ENCODE data around the gene PGAP2.
A peak's percentile ranks its signal among the peaks of the same experiment; 100 is the strongest.
"Not testable (repeated sequence)": the region's sequence is repeated elsewhere in the genome, so short reads cannot be mapped to it uniquely, and the experiment has no call there.

Gene PGAP2

DNA sequence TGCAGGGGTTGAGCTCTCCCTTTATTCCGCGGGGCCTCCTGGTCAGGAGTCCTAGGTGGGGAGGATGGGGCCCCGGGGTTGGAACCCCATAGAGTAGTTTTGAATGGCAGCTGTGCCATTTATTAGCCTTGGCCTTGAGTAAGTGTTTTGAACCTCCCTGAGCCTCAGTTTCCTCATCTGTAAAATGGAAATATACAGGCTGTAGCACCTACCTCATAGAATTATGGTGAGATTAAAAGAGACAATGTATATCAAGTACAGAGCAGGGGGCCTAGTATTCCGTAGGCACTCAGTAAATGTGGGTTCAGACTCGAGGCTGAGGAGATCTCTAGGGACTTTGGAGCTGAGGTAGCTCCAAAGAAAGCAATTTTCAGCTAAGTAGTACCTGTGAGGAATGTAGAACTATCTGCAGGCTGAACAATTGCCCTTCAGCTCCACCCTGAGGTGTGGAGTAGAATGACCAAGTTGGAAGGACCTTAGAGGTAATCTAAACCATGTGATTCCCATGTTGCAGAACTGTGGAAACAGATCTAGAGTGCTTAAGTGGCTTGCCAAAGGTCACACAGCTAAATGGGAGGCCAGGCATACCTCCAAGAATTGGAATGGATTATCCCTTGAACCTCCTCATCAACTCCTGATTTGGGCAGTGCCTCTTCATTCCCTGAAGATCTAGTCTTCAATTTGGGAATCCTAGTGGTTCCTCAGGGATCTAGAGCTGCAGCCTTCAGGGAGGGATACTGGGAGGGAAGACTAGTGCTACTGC is 682 bp downstream of the PGAP2 start:
- DNase-seq = peak; percentile 60

DNA sequence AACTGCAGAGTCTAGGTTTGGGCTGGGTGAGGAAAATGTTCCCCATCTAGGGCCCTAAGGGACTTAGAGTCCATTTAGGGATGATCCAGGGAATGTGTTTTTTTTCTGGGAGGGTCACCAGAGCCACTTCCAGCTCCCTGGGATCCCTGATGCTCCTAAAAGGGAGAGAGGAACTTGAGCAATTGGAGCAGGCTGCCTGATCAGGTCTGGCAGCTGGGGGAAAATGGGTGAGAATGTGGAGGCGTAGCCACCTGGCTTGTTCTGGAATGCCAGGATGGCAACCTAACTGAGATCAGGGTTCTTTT is 1.2 kb downstream of the PGAP2 start:
- DNase-seq = no peak

DNA sequence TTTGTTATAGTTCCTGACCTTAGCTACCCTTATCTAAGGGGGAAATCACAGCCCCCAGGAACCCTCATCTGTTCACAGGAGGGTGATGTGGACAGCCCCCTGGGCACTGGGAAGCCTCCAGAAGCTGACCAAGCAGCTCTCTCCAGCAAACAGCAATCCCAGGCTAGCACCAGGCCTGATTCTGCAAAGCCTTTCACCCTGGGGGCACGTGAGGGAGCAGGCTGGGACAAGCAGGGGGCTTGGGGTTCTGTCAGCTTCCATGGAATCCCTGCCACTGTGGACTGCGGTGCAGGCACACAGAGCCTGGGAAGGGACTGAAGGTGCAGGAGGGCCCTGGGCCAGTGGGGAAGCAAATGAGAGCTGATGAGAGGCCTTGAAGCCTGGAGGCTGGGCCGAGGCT is 2.1 kb downstream of the PGAP2 start:
- no peak for DNase-seq

DNA sequence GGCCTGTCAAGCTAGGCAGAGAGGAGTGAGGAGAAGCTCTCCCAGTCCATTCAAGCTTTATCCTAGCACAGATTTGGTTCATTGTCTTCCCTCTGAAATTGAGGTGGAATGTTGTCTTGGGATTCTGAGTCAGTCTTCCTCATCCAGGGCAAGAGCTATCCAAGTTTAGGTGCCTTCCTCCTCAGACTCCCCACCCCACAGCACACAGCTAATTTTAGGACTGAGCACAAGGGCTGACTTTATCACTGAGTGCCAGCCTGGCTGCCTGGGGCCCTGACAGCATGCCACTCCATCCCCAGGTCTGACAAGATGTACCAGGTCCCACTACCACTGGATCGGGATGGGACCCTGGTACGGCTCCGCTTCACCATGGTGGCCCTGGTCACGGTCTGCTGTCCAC is 2.6 kb downstream of the PGAP2 start:
- no peak for DNase-seq

DNA sequence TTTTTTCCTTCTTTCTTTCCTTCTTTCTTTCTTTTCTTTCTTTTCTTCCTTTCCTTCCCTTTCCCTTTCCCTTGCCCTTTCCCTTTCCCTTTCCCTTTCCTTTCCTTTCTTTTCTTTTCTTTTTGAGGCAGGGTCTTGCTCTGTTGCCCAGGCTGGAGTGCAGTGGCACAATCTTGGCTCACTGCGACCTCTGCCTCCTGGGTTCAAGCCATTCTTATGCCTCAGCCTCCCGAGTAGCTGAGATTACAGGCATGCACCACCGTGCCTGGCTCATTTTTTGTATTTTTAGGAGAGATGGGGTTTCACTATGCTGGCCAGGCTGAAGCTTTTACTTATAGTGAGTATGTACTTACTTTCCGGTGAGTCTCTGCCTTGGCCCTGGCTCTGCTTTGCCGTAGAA is 6.5 kb downstream of the PGAP2 start:
- not testable (repeated sequence) for DNase-seq

DNA sequence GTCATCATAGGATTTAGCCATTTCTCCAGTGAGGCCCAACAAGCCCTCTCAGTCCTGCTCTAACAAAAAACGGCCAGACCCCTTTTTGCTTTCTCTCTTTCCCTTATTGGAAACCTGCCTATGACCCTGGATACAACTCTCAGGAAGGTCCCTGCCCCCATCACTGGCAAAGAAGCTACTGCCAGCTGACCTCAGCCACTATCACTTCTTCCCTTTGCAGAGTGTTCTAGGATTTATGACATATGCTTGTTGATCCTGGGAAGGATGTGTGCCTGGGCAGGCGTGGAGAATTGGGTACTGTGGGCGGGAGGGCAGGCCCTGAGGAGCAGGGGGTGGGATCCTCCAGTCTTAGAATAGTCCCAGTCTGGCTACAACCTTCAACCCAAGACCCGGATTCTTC is 7.5 kb downstream of the PGAP2 start:
- no peak for DNase-seq

DNA sequence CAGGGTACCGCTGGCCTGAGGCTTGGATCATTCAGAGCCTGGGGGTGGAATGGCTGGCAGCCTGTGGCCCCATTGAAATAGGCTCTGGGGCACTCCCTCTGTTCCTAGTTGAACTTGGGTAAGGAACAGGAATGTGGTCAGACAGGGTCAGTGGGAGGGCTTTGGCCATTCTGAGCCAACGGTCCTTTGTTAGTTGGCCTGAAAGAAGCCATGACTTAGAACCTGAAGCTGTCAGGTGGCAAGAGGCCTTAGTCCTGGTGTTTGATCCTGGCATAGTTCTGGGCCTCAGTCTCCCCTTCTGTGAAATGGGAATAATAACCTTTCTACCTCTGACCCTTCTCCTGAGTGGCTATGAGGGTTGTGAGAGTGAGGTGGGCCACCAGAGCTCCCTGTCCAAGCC is 8.3 kb downstream of the PGAP2 start:
- no peak for DNase-seq

DNA sequence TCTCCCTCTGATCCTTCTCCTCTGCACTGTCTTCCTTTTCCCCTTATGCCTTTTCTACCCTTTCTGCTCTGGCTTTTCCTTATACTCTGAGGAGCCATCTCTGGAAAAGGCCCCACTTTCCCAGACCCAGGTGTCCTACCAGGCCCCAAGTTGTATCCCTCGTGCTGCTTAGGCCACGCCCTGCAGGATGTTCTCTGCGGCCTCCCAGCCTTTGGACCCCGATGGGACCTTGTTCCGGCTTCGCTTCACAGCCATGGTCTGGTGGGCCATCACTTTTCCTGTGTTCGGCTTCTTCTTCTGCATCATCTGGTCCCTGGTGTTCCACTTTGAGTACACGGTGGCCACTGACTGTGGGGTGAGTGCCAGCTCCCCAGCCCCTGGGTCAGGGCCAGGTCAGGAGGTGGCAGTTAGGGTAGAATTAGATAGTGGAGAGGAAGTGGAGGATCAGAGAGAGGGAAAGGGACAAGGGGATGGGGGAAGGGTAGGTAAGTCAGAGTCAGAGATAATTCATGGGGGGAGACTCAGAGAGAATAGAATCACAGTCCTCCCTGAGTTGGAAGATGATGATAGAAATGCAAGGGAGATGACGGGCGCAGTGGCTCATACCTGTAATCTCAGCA is 8.9 kb downstream of the PGAP2 start:
- DNase-seq = peak; percentile 64

DNA sequence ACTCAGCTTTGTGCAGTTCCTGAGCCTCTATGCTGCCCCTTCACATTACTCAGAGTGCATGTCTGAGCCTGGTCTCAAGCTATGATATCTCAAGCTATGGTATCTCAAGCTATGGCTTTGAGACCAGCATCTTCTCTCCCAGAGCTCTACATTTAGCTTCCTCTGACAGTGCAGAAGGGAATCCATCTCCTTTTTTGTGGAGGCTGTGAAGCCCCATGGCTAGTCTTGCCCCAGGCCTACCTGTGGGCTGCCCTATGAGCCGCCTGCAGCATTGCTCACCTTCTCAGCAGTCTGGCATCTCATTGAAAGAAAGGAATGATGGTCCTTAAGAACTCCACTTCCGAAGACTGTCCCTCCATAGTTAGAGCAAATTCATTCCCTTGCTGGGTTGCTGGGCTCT is 12.6 kb downstream of the PGAP2 start:
- DNase-seq = no peak

DNA sequence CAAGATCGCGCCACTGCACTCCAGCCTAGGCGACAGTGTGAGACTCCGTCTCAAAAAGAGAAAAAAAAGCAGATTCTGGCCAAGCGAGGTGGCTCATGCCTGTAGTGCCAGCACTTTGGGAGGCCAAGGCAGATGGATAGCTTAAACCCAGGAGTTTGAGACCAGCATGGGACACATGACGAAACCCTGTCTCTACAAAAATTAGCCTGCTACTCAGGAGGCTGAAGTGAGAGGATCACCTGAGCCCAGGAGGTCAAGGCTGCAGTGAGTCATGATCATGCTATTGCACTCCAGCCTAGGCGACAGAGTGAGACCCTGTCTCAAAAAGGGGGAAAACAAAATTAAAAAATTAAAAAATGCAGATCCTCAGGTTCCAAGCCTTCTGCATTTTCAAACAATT is 14.0 kb downstream of the PGAP2 start:
- no peak for DNase-seq

DNA sequence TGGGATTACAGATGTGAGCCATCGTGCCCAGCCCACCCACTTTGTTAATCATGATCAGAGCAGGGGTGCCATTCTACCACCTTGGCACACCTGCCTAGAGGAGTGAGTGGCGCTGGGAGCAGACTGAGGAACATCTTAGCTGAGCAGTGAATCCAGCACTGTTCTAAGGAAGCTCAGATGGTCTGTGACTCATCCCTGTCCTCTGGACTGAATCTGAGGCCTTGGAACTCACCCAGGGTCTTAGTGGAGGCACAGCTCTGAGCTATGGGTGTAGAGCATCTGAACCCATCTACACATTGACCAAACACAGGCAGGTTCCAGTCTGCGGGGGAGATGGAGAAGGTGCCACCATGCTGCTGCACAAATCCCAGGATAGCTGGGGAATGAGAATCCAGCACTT is 14.9 kb downstream of the PGAP2 start:
- DNase-seq = peak; percentile 15

DNA sequence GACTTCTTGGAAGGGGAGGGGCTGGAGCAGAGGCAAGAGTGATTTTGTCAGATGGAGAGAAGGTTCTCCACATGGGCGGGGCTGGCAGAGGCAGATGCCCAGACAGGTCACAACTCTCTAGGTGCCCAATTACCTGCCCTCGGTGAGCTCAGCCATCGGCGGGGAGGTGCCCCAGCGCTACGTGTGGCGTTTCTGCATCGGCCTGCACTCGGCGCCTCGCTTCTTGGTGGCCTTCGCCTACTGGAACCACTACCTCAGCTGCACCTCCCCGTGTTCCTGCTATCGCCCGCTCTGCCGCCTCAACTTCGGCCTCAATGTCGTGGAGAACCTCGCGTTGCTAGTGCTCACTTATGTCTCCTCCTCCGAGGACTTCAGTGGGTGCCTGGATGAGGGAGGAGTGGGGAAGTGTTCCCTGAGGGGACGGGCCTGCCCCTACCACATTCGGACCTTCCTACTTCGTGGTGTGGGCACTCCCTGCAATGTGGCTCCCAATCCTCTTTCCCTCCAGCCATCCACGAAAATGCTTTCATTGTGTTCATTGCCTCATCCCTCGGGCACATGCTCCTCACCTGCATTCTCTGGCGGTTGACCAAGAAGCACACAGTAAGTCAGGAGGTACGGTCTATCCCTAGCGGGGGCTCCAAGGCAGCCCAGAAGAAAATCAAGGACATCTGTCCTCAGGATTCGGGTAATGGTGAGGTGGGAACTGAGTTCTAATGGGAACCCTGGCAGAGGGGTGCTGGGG is 15.6 kb downstream of the PGAP2 start:
- no peak for DNase-seq

DNA sequence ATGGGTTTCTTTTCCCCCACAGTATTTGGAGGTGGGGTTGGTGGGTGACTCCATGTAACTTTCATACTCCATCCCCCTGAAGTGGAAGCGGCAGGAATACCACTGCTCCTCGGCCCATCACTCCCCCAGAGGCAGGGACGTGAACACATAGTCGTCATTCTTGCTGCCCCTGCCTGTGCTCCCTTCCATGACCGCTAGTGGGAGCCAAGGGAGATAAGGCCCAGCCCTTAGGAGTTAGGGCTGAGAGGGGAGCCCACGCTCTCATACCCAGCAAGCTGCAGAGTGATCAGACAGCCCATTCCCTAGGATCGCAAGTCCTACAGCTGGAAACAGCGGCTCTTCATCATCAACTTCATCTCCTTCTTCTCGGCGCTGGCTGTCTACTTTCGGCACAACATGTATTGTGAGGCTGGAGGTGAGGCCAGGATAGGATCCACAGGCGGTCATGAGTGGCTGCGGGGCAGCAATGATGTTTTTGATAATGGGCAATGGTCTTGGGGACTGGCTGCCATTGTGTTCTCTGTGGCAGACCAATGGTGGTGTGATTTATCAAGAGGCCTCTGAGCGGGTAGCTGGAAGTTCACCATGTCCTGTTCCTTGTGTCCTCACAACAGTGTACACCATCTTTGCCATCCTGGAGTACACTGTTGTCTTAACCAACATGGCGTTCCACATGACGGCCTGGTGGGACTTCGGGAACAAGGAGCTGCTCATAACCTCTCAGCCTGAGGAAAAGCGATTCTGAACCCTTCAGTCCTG is 16.5 kb downstream of the PGAP2 start:
- peak; percentile 81 for DNase-seq

DNA sequence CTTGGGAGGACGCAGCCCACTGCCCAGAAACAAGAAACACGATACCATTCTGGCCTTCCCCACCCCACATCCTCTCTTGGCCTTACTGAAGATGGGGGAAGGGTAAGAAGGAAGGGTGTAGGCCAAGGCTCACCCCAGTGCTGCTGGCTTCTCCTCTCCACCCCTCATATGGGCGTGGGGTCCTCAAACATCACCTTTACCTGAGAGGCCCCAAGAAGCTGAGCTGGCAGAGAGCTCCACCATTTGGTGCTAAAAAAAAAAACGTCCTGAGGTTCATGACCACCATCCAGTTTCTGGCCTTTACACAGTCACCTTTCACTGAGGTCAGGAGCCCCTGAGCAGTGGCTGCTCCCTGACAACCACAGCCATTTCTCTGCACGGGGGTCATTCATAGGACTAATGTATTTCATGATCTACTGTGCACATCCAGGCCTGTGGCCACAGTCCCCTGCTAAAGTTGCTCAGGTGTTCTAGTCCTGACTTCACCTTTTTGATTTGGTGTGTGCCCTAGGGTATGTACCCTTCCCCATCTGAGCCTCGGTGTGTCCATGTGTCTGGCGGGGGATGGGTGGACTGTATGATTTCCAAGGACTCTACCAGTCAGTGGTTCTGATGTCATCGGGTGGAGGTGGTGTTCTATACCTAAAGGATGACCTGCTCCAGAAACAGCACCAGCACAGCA is 17.3 kb downstream of the PGAP2 start:
- DNase-seq = peak; percentile 10

DNA sequence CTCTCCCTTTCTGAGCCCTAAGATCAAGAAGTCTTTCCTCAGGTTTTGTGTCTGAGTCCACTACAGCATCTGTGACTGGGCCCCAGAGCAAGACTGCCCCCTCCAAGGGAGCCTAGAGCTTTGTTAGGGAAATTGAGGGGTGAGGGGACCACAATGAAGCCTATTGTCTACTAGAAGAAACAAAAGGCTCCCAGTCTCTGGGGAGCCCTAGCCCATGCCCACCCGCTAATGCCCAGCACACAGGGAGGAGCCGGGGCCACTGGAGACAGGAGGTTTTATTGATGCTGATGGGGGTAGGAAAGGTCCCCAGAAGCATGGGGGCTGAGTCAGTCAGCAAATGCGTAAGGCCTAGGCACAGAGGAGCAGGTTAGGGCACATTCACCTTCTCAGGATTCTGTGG is 18.4 kb downstream of the PGAP2 start:
- DNase-seq = no peak

DNA sequence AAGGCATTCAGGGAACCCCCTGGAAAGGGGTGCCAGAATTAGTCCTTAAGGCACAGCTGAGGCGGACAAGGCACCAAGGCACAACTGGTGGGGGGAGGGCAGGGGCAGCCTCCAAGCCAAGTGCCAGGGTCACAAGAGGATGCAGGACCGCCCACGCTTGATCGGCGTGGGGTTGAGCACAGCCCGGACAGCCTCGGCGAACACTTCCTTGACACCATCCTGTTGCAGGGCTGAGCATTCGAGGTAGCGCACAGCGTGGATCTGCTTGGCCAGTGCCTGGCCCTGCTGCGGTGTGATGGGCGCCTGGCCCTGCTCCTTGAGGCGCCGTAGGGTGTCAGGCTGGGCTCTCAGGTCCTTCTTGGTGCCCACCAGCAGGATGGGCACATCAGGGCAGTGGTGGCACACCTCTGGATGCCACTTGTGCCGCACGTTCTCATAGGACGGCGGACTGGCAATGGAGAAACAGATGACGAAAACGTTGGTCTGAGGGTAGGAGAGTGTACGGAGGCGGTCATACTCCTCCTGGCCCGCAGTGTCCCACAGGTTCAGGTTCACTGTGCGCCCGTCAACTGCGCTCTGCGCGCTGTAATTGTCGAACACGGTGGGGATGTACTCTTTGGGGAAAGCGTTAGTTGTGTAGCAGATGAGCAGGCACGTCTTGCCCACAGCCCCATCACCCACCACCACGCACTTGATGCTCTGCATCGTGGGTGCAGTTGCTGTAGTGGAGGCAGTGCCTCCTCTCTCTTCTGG is 19.2 kb downstream of the PGAP2 start:
- no peak for DNase-seq

DNA sequence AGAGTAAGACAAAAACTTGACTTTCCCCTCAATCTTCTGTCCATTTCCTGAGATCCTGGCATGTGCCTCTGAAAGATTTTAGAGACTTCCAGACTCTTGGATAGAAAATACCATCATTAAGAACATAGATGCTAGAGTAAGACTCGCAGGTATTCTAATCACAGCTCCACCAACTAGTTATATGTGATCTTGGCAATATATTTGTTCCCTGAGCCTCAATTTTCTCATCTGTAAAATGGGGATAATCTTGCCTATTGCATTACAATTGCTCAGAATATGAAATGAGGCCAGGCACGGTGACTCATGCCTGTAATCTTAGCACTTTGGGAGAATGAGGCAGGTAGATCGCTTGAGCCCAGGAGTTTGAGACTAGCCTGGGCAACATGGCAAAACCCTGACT is 21.7 kb downstream of the PGAP2 start:
- no peak for DNase-seq

DNA sequence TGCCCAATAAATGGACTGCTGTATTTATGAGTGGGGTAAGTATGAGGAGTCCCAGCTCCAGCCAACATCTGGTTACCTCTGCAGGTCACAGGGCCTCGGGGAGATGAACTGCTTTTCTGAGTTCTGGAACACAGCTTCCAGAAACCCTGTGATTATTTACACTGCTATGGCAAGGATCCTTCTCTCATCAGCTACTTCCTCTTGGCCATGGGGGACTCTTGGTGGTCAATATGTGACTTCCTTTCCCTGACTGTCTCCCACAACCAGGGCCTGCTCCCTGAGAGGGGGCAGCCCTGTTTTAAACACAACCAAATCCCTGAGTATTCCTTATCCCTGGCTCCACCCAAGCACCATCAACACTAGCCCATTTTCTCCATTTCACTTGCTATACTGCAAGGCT is 22.4 kb downstream of the PGAP2 start:
- peak; percentile 21 for DNase-seq

DNA sequence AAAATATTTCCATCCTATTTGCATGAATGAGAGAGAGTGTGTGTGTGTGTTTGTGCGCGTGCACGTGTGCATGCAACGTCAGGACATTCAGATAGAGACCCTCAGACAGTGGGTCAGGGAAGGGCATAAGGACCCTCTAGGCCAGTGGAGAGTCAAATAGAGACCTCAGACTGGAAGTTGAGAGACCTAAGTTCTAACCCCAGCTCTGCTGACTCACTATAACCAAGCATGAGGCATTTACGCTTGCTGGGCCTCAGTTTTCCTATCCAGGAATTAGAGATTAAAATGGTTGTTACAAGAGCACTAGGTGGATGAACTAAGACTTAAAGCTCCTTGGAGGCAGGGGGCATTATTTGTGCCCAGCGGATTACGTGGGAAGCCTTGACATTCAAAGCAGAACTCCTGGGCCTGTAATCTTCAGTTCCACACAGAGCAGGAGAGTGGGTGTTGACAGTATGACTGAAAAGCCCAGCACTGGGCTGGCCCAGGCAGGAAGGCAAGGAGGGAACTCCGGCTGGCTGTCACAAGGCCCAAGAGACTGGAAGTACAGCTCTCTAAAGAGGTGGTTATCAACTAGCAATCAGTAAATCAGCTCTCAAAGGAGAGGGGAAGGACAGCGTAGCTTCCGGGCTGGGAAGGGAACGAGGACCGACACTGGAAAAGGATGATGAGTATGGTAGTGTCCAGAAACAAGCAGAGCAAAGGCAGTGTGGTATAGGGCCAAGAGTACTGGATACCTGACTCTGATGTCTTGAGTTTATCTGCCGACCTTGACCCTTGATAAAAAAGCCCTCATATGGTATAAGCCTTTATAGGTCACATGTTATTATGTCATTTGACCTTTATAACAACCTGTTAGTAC is 23.2 kb downstream of the PGAP2 start:
- DNase-seq = peak; percentile 14

DNA sequence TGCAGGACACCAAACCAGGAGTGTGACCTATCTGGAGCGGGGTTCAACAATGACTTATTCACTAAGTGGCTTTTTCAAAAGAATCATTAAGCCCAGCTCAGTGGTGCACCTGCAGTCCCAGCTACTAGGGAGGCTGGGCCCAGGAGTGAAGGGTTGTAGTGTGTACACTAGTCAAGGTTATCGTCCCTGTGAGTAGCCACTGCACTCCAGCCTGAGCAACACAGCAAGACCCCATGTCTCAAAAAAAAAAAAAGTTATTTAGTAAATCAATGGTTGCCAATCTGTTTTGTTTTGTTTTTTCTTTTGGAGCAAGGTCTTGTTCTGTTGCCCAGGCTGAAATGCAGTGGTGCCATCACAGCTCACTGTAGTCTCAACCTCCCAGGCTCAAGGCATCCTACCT is 24.5 kb downstream of the PGAP2 start:
- no peak for DNase-seq

DNA sequence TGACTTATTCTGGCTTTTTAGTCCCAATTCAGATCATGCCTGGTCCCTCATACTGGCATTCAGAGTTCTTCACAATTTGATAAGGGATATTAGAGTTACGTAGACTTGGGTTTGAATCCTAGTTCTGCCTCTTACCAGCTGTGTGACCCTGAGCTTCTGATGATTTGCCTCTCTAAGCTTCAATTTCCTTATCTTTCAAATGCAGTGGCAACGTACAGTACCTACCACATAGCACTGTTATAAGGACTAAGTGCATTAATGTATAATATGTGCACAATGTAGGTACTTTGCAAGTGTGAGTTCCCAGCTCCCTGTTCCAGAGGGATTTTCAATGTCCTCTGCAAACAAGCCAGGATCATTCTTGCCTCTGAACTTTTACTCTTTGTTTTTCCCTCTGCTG is 25.1 kb downstream of the PGAP2 start:
- no peak for DNase-seq

DNA sequence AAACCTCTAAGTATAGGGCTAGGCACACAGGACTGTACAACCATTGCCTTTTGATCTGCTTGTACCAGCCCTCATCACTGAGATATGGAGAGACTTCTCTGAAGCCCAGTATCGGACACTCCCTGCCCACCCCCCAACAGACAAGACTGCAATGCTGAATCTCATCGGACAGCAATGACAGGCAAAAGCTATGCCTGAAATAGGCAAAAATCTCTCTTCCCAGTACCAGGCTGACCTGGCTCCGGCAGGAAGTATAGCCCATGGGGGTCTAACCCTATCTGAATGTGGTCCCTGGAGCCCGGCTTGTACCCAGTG is 25.9 kb downstream of the PGAP2 start:
- no peak for DNase-seq

Data from MV-4-11 (cell line).